GM18870 (cell line): Measurements from ENCODE around the gene HS3ST5.
"Not testable (repeated sequence)": the region's sequence is repeated elsewhere in the genome, so short reads cannot be mapped to it uniquely, and the experiment has no call there.

Source experiments
- ATAC-seq: cut with Tn5 transposase; IDR thresholded peaks from one replicate; pipeline ENCODE4 v1.9.1; 2021; ENCODE audit warnings: moderate library complexity; ENCODE audit not compliant: unreplicated experiment

HS3ST5 gene

GRCh38 chr6:114106020-114106419 is 236.8 kb downstream of the HS3ST5 start:
- no peak for ATAC-seq

GRCh38 chr6:114101255-114101654 is 241.6 kb downstream of the HS3ST5 start:
- ATAC-seq = no peak

- ATAC-seq = no peak
Measured at GRCh38 chr6:114100215-114100994, 242.4 kb downstream of the HS3ST5 start.

- ATAC-seq = peak; percentile 59
Measured at GRCh38 chr6:114096561-114097172, 246.2 kb downstream of the HS3ST5 start.

DNA sequence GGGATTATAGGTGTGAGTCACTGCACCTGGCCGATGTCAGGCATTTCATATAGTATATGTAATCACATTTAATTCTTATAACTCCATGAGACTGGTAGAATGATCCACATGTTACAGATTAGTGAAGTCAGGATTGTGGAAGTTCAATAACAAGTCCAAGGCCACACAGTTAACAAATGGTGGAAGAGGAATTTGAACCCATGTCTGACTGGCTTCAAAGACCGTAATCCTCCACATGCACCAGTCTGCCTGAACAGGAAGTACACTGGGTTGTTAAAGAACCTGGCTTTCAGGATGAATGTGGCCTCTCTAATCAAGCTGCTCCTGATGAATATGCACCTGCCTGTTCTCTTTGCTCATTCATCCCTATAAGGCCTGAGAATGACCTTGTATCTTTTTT is 249.9 kb downstream of the HS3ST5 start:
- no peak for ATAC-seq

DNA sequence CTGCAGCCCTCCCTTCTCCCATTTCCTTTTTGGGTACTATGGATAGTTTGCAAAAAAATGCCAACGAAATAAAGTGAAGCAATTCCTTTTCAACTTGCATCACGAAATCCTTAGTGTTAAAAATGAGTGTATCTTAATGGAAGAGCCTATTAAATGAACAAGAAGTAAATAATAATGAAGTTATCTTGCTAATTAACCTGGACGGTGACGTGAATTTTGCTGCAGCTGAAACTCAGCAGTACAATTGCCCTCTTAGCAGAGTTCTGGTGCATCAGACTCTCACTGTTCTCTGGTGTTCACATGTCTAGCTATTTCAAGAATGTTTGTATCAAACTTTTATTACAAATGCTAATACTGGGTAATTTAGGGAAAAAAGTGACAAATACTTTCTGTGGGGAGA is 252.2 kb downstream of the HS3ST5 start:
- ATAC-seq = no peak

GRCh38 chr6:114087496-114087895 is 255.3 kb downstream of the HS3ST5 start:
- no peak for ATAC-seq

- no peak for ATAC-seq
Measured at GRCh38 chr6:114085211-114085610, 257.6 kb downstream of the HS3ST5 start.

GRCh38 chr6:114084327-114084890 is 258.4 kb downstream of the HS3ST5 start:
- ATAC-seq = no peak

- no peak for ATAC-seq
Measured at GRCh38 chr6:114083251-114083650, 259.6 kb downstream of the HS3ST5 start.

DNA sequence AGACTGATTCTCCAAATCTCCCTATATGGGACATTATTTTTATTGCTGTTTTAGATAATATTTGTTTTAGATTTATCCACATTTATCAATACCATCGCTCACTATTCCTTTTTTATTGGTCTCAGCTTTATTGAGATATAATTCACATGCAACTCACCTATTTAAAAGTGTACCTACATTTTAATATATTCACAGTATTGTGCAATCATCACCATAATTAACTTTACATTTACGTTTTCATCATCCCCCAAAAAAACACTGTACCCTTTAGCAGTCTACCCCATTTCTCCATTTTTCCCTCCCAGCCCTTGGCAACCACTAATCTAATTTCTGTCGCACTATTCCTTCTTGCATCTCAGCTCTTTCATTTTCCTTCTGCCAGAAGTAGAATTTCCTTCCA is 261.1 kb downstream of the HS3ST5 start:
- ATAC-seq = no peak

DNA sequence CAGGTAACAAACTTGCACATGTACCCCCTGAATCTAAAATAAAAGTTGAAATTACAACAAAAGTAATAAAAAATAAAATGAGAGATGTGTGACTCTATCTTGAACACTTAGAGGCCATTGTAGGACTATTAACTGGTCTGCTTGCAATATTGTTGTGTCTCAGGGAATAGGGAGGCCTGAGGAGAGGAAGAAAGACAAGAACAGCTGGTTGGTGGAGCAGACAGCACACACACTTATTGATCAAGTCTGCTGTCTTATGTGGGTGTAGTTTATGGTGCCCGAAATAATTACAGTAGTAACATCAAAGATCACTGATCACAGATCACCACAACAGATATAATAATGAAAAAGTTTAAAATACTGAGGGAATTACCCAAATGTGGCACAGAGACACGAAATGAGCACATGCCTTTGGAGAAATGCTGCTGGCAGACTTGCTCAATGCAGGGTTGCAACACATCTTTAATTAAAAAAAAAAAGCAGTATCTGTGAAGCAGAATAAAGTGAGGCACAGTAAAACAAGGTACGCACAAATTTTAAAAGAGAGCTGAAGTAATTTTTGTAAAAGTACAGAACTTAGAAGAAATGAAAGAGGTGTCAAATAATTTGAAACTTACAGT is 261.8 kb downstream of the HS3ST5 start:
- no peak for ATAC-seq

DNA sequence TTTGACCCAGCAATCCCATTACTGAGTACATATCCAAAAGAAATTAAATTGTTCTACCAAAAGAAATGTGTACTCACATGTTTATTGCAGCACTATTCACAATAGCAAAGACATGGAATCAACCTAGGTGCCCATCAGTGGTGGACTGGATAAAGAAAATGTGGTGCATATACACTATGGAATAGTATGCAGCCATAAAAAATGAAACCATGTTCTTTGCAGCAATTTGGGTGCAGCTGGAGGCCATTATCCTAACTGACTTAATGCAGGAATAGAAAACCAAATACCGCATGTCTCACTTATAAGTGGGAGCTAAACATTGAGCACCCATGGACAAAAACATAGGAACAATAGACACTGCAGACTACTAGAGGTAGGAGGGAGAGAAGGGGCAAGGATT is 262.4 kb downstream of the HS3ST5 start:
- ATAC-seq = not testable (repeated sequence)

GRCh38 chr6:114075777-114076176 is 267.0 kb downstream of the HS3ST5 start:
- ATAC-seq = no peak

GRCh38 chr6:114075300-114075699 is 267.5 kb downstream of the HS3ST5 start:
- ATAC-seq = no peak

- ATAC-seq = no peak
Measured at GRCh38 chr6:114068771-114069170, 274.1 kb downstream of the HS3ST5 start.

DNA sequence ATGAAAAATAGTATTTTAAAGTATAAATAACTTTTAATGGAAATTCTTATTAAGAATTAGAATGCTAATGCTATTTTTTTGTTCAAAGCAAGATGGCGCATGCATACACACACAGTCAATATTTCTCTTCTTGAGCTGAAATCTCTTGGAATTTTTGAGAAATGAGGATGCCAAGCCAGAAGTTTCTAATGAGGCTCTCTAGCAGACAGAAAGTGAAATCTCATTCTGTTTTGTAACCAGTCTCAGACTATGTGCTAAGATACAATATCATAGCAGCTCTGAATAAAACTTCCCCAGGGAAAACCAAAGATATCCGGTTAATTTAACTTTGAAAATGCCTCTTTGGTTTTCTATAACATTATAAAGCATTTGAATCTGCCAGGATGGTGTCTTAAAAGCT is 274.7 kb downstream of the HS3ST5 start:
- ATAC-seq = no peak

DNA sequence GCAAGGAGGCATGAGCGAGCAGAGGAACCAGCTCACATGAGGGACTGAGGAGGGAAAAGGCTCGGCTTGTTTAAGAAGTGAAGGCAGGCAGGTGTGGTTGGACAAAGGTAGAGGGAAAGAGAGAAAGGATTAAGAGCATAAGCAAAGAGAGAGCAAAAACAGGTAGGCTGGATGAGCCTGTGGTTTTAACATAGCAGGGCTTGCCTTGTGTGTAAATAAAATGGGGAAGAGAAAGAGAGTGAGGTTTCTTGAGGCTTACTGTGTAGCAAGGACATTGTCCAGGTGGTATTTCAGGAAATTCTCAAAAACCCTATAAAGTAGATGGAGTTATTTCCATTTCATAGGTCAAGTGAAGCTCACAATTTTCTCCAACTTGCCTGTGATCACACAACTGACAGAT is 278.0 kb downstream of the HS3ST5 start:
- ATAC-seq = peak; percentile 47

DNA sequence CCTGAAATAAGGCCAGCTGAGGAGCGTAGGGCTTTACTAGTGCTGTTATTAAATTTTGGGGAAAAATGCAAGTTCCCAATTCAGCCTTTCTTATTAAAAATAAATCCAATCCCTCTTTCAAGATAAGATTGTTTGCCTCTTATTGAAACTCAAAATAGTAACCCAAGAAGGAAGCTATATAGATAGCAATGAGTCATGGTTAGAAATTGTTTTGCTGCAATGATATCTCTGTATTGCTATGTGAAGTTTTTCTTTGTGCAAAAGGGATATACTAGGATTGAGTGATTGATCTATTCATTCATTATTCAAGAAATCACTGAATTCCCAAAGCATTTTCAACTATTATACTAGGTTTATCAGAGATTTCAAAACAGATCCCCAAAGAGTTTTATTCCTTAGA is 278.9 kb downstream of the HS3ST5 start:
- ATAC-seq = no peak

GRCh38 chr6:114062199-114062598 is 280.6 kb downstream of the HS3ST5 start:
- ATAC-seq = no peak

DNA sequence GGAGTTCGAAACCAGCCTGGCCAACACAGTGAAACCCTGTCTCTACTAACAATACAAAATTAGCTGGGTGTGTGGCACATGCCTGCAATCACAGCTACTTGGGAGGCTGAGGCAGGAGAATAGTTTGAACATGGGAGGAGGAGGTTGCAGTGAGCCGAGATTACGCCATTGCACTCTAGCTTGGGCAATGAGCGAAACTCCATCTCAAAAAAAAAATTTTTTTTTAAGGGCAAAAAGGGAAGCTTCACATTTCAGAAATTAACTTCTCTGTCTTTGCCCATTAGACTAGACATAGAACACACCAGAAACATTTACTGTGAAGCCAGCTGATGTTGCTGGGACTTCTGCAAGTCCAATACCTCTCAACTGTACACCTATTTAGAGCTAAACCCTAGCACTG is 281.1 kb downstream of the HS3ST5 start:
- ATAC-seq = no peak

DNA sequence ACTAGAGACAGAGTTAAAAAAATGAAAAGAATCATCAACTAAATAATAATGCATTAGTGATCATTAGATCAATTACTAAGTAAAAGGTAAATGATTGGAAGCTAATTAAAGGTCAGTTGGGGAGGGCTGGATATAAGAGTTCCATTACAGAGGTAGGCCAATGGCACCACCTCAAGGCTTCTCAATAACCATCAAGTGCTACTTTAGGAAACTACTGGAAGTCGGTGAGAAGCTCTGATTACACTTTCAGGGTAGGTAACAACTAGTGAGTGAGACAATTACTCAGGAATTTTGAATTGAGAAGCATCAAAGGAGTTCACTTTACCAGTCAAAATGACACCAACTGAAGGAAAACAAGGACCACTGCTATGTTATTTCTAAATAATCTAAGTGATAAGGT is 281.7 kb downstream of the HS3ST5 start:
- no peak for ATAC-seq
